Aorta (tissue), 5 donors: ENCODE data around the gene SLC25A28. TPM values are rescaled to one million over a fixed set of nuclear protein-coding genes. Genes with fewer than 3 reads are reported as not detected.

Source experiments
- ATAC-seq: fragments of 200-7000 bp; cut with Tn5 transposase; one replicate; pipeline ENCODE4 v1.9.1; 2022; ENCODE audit warnings: moderate library complexity; ENCODE audit not compliant: low FRiP score
- DNase-seq, 2 donors: peaks; one replicate each; pipeline ENCODE4 v3.0.0-alpha.2; 2020
- H3K27ac ChIP-seq, 2 donors: one replicate each; pipeline ENCODE4 v1.5.1; 2013; ENCODE audit warnings: low read length in 2 of 2, mild to moderate bottlenecking in 2 of 2, moderate library complexity in 2 of 2, control low read depth in 1 of 2, inconsistent platforms in 1 of 2, low read depth in 1 of 2
- H3K27me3 ChIP-seq, 2 donors: one replicate each; pipeline ENCODE4 v1.6.1; 2013; ENCODE audit warnings: control low read depth in 1 of 2, low read length in 1 of 2, mild to moderate bottlenecking in 1 of 2, moderate library complexity in 1 of 2; ENCODE audit not compliant: insufficient read depth in 2 of 2, control insufficient read depth in 1 of 2
- H3K36me3 ChIP-seq, 2 donors: one replicate each; pipeline ENCODE4 v1.6.1; 2013; ENCODE audit warnings: control low read depth in 1 of 2, low read length in 1 of 2, mild to moderate bottlenecking in 1 of 2; ENCODE audit not compliant: insufficient read depth in 2 of 2, control insufficient read depth in 1 of 2
- H3K4me1 ChIP-seq, 2 donors: one replicate each; pipeline ENCODE4 v1.6.1; 2013; ENCODE audit warnings: low read length in 2 of 2, control low read depth in 1 of 2, mild to moderate bottlenecking in 1 of 2, moderate library complexity in 1 of 2; ENCODE audit not compliant: insufficient read depth in 2 of 2, control insufficient read depth in 1 of 2
- H3K4me3 ChIP-seq, 2 donors: one replicate each; pipeline ENCODE4 v1.5.1; 2013; ENCODE audit warnings: low read length in 2 of 2, control low read depth in 1 of 2, mild to moderate bottlenecking in 1 of 2
- H3K9me3 ChIP-seq: one replicate; pipeline ENCODE4 v1.6.1; 2013; ENCODE audit warnings: mild to moderate bottlenecking, low read length; ENCODE audit not compliant: control insufficient read depth
- WGBS, 2 donors: extraction: QIAGEN DNeasy Blood & Tissue Kit; methylation state at CpG; one replicate each; pipeline ENCODE4 v1.1.7; 2013; 5-methylcytosine and 5-hydroxymethylcytosine counted together
- intact Hi-C, 2 donors: fragments of 100-400 bp; cut with DNase I; formaldehyde crosslinking; loops; one replicate each; pipeline versions ENCODE4 v1.14.2 to v1.15.0; 2022
- polyA plus RNA-seq, 2 donors: library from polyadenylated mRNA; stranded (reverse); fragments of 200-250 nt; gene quantifications; one replicate each; pipeline ENCODE4 v1.2.3, GENCODE V29; 2013
- total RNA-seq, 2 donors: library from RNA; stranded (reverse); fragmentation: NEBNext Ultra II Directional; extraction: Animal tissue kit (Norgen Biotek cat#: 25700); gene quantifications; one replicate each; pipeline ENCODE4 v1.2.1, GENCODE V29; 2021
- donor health status: healthy with polysubstance abuse.
- donor health status: Bipolar disorder and iron deficiency.
- donor health status: DM: no; HTN: no; CAD: no.
- donor health status: DM: no; HTN: no; CAD: no.
- donor health status: DM: yes; HTN: yes; CAD: no.

The SLC25A28 gene
- total and polyA plus RNA-seq, 4 donors = 40.4 to 157 (median 45.5) TPM

DNA sequence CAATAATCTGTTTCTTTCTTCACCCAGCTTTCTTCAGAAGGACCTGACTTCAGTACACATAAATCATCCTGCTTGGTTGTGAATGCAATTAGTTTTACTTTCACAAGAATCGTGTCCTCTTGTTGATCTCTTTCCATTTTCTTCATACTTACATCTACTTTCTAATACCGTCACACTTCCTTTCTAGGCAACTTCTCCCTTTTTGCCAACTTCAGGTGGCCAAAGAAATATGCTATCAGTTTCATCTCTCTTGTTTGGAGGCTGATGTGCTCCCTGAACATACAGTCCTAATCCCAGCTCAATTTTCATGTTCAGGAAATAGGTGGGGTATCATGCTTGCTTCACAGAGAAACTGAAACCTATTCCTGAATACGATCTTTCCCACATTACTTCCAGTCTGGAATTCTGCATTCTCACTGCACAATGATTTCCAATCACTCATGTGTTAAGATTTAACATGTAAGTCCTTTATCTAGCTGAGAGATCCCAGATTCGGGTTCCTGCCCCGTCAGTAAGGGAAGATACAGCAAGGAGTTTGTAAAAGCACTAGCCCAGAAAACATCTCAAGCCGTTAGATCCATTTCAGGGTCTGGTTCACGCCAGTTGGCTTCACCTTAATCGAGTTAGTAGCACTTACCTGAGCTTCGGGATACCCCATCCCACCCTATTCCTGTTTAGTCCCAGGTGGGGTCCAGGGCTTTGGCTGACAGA, 994 bp downstream of the SLC25A28 start:
- no peak for ATAC-seq
- no peaks in the 10 kb centered on the region for H3K4me1 ChIP-seq

DNA sequence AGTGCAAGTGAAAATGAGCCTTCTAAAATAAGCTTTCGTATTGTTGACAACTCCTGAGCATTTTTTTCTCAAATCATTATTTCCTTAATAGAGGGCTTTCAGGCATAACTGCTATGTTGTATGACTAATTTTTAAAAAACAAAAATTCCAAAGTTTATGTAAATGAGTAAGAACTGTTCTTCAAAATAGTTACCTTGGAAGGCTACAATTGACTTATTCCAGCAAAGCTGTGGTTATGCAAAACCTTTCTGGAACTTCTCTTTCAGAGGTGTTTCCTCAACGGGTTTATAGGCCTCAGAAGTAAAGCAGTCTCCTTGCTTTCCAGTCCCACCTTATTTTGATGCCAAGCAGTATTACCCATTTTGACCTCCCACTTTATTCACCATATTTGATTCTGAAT, 2.5 kb downstream of the SLC25A28 start:
- Histone ChIP-seq H3K27ac (no peak overlapping the region), H3K4me1 (no peaks in the 10 kb centered on the region), H3K4me3 (no peak overlapping the region), H3K9me3 (no peaks in the 10 kb centered on the region), H3K27me3 (no peaks in the 10 kb centered on the region), H3K36me3 (peaks cover 0 to 5% of the 10 kb centered on the region in 2 donors)
- no peak for DNase-seq
- ATAC-seq = no peak
- WGBS, 2 donors = 37 to 49% methylated on average over 2 of the region's 2 CpGs
- intact Hi-C loops = no loop called here

More for the DNA sequence above, 994 bp downstream of the SLC25A28 start:
- Histone ChIP-seq H3K4me3 (peak overlapping the region; percentile 71 to 98), H3K27ac (peak overlapping the region in 1 of 2 donors; percentile 69), H3K9me3 (no peaks in the 10 kb centered on the region), H3K27me3 (no peaks in the 10 kb centered on the region), H3K36me3 (no peaks in the 10 kb centered on the region)
- intact Hi-C loops = no loop called here
- DNase-seq = no peak
- WGBS, 2 donors = 1% methylated on average over 9 of the region's 9 CpGs

DNA sequence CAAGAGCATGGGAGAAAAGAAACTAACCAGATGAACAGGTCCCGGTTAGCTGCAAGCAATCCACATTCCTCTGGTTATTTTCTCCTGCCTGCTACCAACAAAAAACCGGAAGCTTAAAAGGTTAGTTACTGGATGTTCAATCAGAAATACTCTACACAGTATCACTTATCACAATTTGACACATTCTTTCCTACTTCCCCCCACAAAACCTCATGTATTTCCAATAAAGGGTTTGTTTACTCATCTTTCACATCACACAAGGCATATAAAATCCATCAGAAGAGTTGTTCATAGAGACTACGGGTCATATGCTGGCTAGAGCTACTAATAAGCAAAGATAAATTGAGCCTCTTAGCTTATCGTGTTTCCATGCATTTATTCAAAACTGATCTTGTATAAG, 4.8 kb downstream of the SLC25A28 start:
- no peak for ATAC-seq
- no peaks in the 10 kb centered on the region for H3K27me3 ChIP-seq
- no peak overlapping the region for H3K27ac ChIP-seq
- no peak overlapping the region for H3K4me3 ChIP-seq
- 75 to 83% methylated on average over 4 of the region's 4 CpGs for WGBS, 2 donors
- intact Hi-C loops = no loop called here
- DNase-seq = no peak
- H3K4me1 ChIP-seq = no peaks in the 10 kb centered on the region
- peaks cover 0 to 11% of the 10 kb centered on the region in 2 donors for H3K36me3 ChIP-seq
- no peaks in the 10 kb centered on the region for H3K9me3 ChIP-seq

DNA sequence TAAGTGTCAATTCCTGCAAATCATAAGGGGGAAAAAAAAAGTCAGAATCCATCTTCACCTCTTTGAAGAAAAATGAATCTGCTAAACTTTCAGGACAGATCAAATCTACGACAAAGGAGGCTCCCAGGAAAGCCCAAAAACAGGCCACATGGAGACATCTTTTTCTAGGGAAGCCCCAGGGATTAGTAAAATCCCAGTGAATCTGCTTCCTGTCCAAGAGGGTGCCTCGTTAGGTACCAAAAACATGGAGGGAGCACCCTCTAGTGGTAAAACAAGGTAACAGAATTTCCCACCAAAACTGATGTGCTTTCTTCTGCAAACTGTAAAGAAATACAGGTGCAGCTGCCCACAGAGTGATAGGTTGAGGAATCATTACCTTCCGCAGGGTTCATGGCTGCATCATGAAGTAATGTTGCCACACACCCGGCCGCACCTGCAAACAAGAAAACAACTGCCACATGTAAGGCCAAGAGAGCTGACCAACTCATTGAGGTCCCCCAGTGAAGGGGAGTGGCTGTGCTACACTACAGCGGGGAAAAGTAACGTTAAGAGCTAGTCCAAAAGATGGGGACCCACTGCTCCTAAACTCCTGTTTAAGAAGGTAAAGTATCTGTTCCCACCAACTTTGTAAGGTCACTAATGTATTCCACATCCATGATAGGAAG, 7.9 kb downstream of the SLC25A28 start:
- ATAC-seq = peak; percentile 72
- no peak overlapping the region for H3K27ac ChIP-seq
- H3K4me3 ChIP-seq = no peak overlapping the region
- H3K4me1 ChIP-seq = no peaks in the 10 kb centered on the region
- H3K27me3 ChIP-seq = no peaks in the 10 kb centered on the region
- DNase-seq = no peak
- 19 to 21% methylated on average over 7 of the region's 7 CpGs for WGBS, 2 donors
- intact Hi-C loops = loop anchor here (2.0 to 5.0 kb wide), 3 partner anchors 175 to 220 kb away; no protein-coding TSS in a partner anchor
- peaks cover 0 to 15% of the 10 kb centered on the region in 2 donors for H3K36me3 ChIP-seq
- H3K9me3 ChIP-seq = no peaks in the 10 kb centered on the region

DNA sequence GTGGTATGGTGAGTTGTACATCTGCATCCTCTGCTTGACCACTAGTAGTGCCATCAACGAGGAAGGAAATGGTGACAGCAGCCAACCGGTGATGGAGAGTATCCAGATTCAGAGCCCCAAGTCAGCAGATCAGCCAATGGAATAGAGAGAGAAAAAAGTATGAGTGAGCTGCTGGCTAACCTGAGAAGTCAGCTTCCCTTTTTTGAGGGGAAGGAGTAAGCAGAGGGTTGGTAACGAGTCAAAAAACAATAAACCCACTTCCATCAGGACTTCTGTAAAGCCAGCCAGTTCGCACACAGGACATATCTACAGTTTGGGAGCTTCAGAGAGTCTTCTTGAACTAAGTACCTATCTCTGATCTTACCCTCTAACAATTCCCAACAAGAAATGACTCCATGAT, 8.9 kb downstream of the SLC25A28 start:
- no peaks in the 10 kb centered on the region for H3K4me1 ChIP-seq
- H3K36me3 ChIP-seq = peaks cover 0 to 15% of the 10 kb centered on the region in 2 donors
- intact Hi-C loops = loop anchor here in 1 of 2 donors (5.0 kb wide), 1 partner anchor 219 kb away; no protein-coding TSS in a partner anchor
- ATAC-seq = no peak
- H3K27ac ChIP-seq = no peak overlapping the region
- DNase-seq = no peak
- no peaks in the 10 kb centered on the region for H3K9me3 ChIP-seq
- WGBS, 2 donors = 72 to 74% methylated on average over 4 of the region's 4 CpGs
- H3K4me3 ChIP-seq = no peak overlapping the region
- no peaks in the 10 kb centered on the region for H3K27me3 ChIP-seq

DNA sequence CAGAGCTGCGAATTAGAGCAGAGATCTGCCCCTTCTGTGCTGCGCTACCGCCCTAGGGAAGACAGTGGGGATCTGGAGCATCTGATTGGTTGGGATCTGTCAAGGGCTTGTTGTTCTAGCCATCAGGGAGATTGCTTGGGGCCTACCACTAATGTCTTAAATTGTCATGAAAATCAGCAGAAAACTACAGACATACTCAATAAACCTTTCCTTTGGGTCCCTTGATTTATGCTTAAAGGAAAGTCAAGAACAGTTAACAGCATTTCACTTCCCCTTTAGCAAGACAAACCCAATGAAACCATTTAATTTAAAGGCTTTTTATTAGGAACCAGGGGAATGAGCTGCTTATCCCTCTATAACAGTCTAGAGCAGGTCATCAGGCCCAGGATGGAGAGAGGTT, 10.0 kb downstream of the SLC25A28 start:
- Histone ChIP-seq H3K27me3 (no peaks in the 10 kb centered on the region), H3K4me3 (no peak overlapping the region), H3K36me3 (peaks cover 0 to 15% of the 10 kb centered on the region in 2 donors), H3K9me3 (no peaks in the 10 kb centered on the region), H3K27ac (no peak overlapping the region), H3K4me1 (no peaks in the 10 kb centered on the region)
- WGBS, 2 donors = 88% methylated on average over 3 of the region's 3 CpGs
- ATAC-seq = no peak
- intact Hi-C loops = loop anchor here in 1 of 2 donors (5.0 kb wide), 1 partner anchor 218 kb away; no protein-coding TSS in a partner anchor
- DNase-seq = no peak

DNA sequence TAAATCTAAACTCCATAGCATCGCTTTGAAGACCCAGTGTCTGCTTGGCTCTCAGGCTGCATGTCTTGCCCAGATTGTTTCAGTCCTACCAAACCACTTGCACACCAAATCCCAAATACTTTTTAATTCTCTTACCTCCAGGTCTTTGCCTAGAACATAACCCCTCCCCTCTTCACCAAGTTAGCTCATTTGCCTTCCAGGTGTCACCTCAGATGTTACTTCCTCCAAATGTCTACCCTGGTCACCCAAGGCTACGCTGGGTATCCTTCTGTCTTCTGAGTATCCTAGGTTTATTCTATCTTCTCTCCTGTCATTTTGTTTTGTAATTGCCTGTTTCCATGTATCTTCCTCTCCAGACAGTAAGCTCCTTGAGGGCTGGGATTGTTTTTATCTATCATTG, 11.1 kb downstream of the SLC25A28 start:
- intact Hi-C loops = no loop called here
- Histone ChIP-seq H3K27me3 (no peaks in the 10 kb centered on the region), H3K4me1 (no peaks in the 10 kb centered on the region), H3K36me3 (peaks cover 0 to 15% of the 10 kb centered on the region in 2 donors), H3K4me3 (no peak overlapping the region), H3K27ac (no peak overlapping the region), H3K9me3 (no peaks in the 10 kb centered on the region)
- 95 to 96% methylated on average over 2 of the region's 2 CpGs for WGBS, 2 donors
- DNase-seq (no peak), ATAC-seq (no peak)

DNA sequence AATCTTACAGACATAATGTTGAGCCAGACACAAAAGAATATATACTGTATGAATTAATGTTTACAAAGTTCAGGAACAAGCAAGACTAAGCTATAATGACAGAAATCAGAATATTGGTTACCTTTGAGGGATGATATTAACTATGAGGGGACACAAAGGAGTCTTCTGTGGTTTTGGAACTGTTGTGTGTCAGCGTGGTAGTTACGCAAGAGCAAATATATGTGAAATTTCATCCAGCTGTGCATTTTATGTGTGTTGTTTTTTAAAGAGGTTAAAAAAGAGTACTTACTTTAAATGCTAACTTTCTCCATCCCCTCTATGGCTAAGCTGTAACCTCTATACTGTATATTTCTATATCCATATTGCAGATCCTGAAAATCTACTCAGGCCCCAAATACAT, 14.9 kb downstream of the SLC25A28 start:
- H3K27ac ChIP-seq = no peak overlapping the region
- peaks cover 0 to 3% of the 10 kb centered on the region in 2 donors for H3K36me3 ChIP-seq
- H3K4me1 ChIP-seq = no peaks in the 10 kb centered on the region
- H3K9me3 ChIP-seq = no peaks in the 10 kb centered on the region
- H3K27me3 ChIP-seq = no peaks in the 10 kb centered on the region
- no peak for ATAC-seq
- no peak overlapping the region for H3K4me3 ChIP-seq
- no peak for DNase-seq
- 40 to 87% methylated on average over 2 of the region's 2 CpGs for WGBS, 2 donors
- intact Hi-C loops = no loop called here

DNA sequence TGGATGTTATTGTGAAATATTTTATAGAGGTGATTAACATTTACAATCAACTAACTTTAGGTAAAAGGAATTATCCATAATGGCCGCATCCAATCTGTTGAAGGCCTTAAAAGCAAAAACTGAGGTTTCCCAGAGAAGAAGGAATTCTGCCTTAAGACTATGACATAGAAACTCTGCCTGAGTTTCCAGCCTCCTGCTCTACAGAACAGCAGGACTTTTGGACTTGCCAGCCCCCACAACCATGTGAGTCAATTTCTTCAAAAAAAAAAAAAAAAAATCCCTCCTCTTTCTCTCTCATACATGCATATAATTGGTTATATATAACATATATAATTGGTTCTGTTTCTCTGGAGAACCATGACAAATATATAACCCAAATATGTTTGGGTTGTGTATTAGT, 15.4 kb downstream of the SLC25A28 start:
- intact Hi-C loops = no loop called here

More for the DNA sequence above, 15.4 kb downstream of the SLC25A28 start:
- 66 to 95% methylated on average over 1 of the region's 1 CpG for WGBS, 2 donors
- Histone ChIP-seq H3K27me3 (no peaks in the 10 kb centered on the region), H3K27ac (no peak overlapping the region), H3K36me3 (peaks cover 0 to 1% of the 10 kb centered on the region in 2 donors), H3K4me3 (no peak overlapping the region), H3K4me1 (no peaks in the 10 kb centered on the region), H3K9me3 (no peaks in the 10 kb centered on the region)
- ATAC-seq (no peak), DNase-seq (no peak)
